Coronary artery (tissue), 2 donors: ENCODE measurements around the gene CACYBP.
A peak's percentile ranks its signal among the peaks of the same experiment; 100 is the strongest.
"Not testable (repeated sequence)": the region's sequence is repeated elsewhere in the genome, so short reads cannot be mapped to it uniquely, and the experiment has no call there.

Source experiments
- DNase-seq: peaks from one replicate; pipeline ENCODE4 v3.0.0-alpha.2; 2017; ENCODE audit warnings: low spot score
- H3K27ac ChIP-seq, 2 donors: fragments of 200-600 bp; sonication (generic); one replicate each; pipeline ENCODE4 v1.5.1; 2016 to 2019
- H3K4me3 ChIP-seq: fragments of 200-600 bp; sonication (generic); 2 replicates; pipeline ENCODE4 v1.5.1; 2016; ENCODE audit warnings: mild to moderate bottlenecking, moderate library complexity
- CTCF ChIP-seq: fragments of 200-600 bp; sonication (generic); IDR thresholded peaks from one replicate; pipeline ENCODE4 v1.5.1; 2019; ENCODE audit warnings: antibody characterized with exemption

Gene CACYBP

GRCh38 chr1:175005085-175005783, 5.5 kb downstream of the CACYBP start:
- TF ChIP-seq CTCF, result no peak
- Histone ChIP-seq H3K27ac (no peak overlapping the region), H3K4me3 (no peak overlapping the region)
- no peak for DNase-seq

GRCh38 chr1:175009532-175009931, 9.8 kb downstream of the CACYBP start:
- no peak for TF ChIP-seq CTCF
- H3K27ac ChIP-seq, result no peak overlapping the region
- H3K4me3 ChIP-seq, result no peak overlapping the region
- DNase-seq, result no peak

- DNase-seq, result no peak
- TF ChIP-seq CTCF, result no peak
- no peak overlapping the region for H3K4me3 ChIP-seq
- H3K27ac ChIP-seq, result no peak overlapping the region
Observed at GRCh38 chr1:175013445-175013844, 13.7 kb downstream of the CACYBP start.

GRCh38 chr1:175015243-175015642, 15.5 kb downstream of the CACYBP start:
- no peak for TF ChIP-seq CTCF
- no peak overlapping the region for H3K27ac ChIP-seq
- no peak for DNase-seq
- no peak overlapping the region for H3K4me3 ChIP-seq

GRCh38 chr1:175019524-175019923, 19.8 kb downstream of the CACYBP start:
- no peak overlapping the region for H3K27ac ChIP-seq
- no peak for DNase-seq
- no peak for TF ChIP-seq CTCF
- H3K4me3 ChIP-seq, result no peak overlapping the region

GRCh38 chr1:175023043-175023921, 23.5 kb downstream of the CACYBP start, which contains the start of gene MRPS14:
TSS of gene MRPS14 (minus strand) at chr1:175023425. CDS start at chr1:175023408, 17 bp downstream.
- TF ChIP-seq CTCF, result no peak
- DNase-seq, result peak; percentile 99
- Histone ChIP-seq H3K27ac (peak within 1 kb of the TSS; percentile 70 to 89), H3K4me3 (peak within 1 kb of the TSS; percentile 96)

GRCh38 chr1:175023922-175024242, 24.1 kb downstream of the CACYBP start:
- Histone ChIP-seq H3K4me3 (peak overlapping the region; percentile 96), H3K27ac (peak overlapping the region; percentile 70 to 89)
- not testable (repeated sequence) for DNase-seq
